Measurements from ENCODE around the gene LKAAEAR1.

Gene LKAAEAR1

DNA sequence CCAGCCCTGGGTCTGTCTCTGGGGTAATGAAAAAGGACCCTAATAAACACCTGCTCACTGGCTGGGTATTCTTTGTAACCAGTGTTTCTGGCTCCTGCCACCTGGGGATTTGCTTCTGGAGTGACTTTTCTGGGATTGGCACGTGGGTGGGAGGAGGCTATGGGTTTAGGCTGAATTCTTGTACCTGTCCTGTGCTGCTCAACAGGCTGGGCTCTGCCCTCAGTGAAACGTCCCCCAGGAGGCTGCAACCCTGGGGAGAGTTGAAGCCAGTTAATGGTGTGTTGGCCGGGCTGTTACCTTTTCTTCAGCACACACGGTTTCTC lies 16.3 kb upstream of the LKAAEAR1 start:
- TF ChIP-seq, protein P1, sequence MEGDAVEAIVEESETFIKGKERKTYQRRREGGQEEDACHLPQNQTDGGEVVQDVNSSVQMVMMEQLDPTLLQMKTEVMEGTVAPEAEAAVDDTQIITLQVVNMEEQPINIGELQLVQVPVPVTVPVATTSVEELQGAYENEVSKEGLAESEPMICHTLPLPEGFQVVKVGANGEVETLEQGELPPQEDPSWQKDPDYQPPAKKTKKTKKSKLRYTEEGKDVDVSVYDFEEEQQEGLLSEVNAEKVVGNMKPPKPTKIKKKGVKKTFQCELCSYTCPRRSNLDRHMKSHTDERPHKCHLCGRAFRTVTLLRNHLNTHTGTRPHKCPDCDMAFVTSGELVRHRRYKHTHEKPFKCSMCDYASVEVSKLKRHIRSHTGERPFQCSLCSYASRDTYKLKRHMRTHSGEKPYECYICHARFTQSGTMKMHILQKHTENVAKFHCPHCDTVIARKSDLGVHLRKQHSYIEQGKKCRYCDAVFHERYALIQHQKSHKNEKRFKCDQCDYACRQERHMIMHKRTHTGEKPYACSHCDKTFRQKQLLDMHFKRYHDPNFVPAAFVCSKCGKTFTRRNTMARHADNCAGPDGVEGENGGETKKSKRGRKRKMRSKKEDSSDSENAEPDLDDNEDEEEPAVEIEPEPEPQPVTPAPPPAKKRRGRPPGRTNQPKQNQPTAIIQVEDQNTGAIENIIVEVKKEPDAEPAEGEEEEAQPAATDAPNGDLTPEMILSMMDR (IDR thresholded peaks at IDR 0.05; ENCODE audit: control insufficient read depth, extremely low read depth, insufficient read depth) = no peak
- no peak overlapping the region for H3K4me3 ChIP-seq (ENCODE audit: low read depth, low read length)
- no peak for DNase-seq (ENCODE audit: low read depth)

DNA sequence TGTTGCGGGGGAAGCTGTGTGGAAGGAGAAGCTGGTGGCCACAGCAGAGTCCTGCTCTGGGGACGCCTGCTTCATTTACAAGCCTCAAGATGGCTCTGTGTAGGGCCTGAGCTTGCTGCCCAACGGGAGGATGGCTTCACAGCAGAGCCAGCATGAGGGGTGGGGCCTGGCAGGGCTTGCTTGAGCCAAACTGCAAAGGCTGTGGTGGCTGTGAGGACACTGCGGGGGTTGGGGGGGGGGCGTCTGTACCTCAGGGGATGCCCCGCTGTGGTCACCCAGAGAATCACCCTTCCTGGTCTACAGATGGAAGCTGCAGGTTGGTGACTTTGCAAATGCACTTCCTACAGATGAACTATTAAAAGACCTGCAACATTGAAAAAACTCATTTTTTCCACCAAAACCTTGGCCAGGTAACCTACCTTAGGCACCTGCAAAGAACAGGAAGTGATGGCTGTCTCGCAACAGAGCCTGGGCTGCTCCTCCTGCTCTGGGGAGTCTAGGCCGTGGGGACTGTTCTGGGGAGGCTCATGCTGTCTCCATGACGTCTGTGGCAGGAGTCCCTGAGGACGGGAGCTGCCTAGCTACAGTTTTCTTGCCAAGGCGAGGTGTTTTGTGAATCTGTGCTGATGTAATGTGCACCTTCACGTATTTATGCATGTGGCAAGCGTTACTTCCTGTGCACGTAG lies 15.8 kb upstream of the LKAAEAR1 start:
- TF ChIP-seq, protein P1 (IDR thresholded peaks at IDR 0.05; ENCODE audit: control insufficient read depth, extremely low read depth, insufficient read depth) = no peak
- no peak for DNase-seq (ENCODE audit: low read depth)
- no peak overlapping the region for H3K4me3 ChIP-seq (ENCODE audit: low read depth, low read length)

DNA sequence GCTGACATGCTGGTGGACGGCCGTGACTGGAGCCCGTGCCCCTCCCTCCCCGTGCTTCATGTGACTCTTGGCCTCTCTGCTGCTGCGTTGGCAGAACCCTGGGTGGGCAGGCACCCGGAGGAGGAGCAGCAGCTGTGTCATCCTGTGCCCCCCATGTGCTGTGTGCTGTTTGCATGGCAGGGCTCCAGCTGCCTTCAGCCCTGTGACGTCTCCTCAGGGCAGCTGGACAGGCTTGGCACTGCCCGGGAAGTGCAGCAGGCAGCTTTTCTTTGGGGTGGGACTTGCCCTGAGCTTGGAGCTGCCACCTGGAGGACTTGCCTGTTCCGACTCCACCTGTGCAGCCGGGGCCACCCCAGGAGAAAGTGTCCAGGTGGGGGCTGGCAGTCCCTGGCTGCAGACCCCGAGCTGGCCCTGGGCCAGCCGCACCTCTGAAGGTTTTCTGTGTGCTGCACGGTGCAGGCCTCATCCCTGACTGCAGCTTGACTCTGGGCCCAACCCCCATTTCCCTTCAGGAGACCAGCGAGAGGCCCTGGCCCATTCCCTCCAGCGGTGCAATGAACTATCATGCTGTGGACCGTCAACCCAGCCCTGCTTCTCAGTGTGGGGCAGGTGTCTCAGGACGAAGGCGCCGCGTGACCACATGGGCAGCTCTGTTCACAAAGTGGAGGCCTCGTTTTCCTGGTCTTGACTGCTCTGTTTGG lies 15.0 kb upstream of the LKAAEAR1 start:
- H3K4me3 ChIP-seq (ENCODE audit: low read depth, low read length) = no peak overlapping the region
- TF ChIP-seq, protein P1 (IDR thresholded peaks at IDR 0.05; ENCODE audit: control insufficient read depth, extremely low read depth, insufficient read depth) = no peak
- DNase-seq (ENCODE audit: low read depth) = no peak

DNA sequence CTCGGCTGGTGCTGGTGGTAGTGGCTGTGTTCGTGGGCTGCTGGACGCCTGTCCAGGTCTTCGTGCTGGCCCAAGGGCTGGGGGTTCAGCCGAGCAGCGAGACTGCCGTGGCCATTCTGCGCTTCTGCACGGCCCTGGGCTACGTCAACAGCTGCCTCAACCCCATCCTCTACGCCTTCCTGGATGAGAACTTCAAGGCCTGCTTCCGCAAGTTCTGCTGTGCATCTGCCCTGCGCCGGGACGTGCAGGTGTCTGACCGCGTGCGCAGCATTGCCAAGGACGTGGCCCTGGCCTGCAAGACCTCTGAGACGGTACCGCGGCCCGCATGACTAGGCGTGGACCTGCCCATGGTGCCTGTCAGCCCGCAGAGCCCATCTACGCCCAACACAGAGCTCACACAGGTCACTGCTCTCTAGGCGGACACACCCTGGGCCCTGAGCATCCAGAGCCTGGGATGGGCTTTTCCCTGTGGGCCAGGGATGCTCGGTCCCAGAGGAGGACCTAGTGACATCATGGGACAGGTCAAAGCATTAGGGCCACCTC lies 14.3 kb upstream of the LKAAEAR1 start:
- H3K4me3 ChIP-seq (ENCODE audit: low read depth, low read length) = no peak overlapping the region
- DNase-seq (ENCODE audit: low read depth) = no peak
- TF ChIP-seq, protein P1 (IDR thresholded peaks at IDR 0.05; ENCODE audit: control insufficient read depth, extremely low read depth, insufficient read depth) = no peak

DNA sequence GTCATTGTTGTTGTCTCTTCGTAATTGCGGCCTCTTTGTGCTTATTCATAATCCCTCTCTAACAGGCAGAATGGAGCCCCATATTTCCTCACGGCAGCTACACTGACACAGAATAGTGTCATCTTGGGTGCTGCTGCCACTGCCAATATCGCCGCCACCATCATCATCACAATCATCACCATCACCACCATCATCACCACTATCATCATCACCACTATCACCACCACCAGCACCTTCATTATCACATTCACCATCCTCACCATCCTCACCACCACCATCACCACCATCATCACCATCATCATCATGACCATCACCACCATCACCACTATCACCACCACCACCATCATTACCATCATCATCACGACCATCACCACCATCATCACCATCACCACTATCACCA lies 12.3 kb upstream of the LKAAEAR1 start:
- TF ChIP-seq, protein P1 (IDR thresholded peaks at IDR 0.05; ENCODE audit: control insufficient read depth, extremely low read depth, insufficient read depth) = no peak
- H3K4me3 ChIP-seq (ENCODE audit: low read depth, low read length) = no peak overlapping the region
- DNase-seq (ENCODE audit: low read depth) = no peak

DNA sequence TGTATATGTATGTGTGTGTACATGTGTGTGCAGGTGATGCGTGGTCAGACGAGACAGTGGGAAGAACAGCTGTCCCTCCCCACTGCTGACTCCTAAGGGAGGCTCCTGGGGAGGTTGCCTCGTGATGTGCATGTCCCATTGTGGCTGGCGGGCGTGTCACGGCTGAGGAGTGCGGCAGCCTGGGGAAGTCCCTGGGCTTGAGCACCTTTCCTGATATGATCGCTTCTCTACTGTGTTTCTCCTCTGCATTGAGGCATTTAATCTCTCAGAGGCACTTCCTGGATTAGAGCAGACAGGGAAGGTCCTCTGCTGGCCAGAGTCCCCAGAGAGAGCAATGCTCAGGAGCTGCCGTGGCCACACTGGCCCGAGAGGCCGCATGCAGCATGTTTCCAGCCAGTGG lies 11.7 kb upstream of the LKAAEAR1 start:
- no peak overlapping the region for H3K4me3 ChIP-seq (ENCODE audit: low read depth, low read length)
- TF ChIP-seq, protein P1 (IDR thresholded peaks at IDR 0.05; ENCODE audit: control insufficient read depth, extremely low read depth, insufficient read depth) = no peak
- DNase-seq (ENCODE audit: low read depth) = no peak

Data from LNCaP clone FGC (cell line).